HL-60 (cell line): ENCODE data around the gene SUN5.

Source experiments
- DNase-seq, 2 experiments: peaks; one replicate each; pipeline ENCODE4 v3.0.0-alpha.2; 2010 to 2020; ENCODE audit warnings: low read depth in 1 of 2, low spot score in 1 of 2
- H3K27ac ChIP-seq: fragments of 250-450 bp; sonication (Bioruptor Pico); replicated peaks from 2 replicates; pipeline ENCODE4 v1.5.1; 2020; ENCODE audit warnings: mild to moderate bottlenecking, moderate library complexity
- H3K27me3 ChIP-seq: fragments of 250-450 bp; sonication (Bioruptor Pico); 2 replicates; pipeline ENCODE4 v1.5.1; 2021; ENCODE audit warnings: mild to moderate bottlenecking, moderate library complexity; ENCODE audit not compliant: insufficient read depth, poor library complexity, severe bottlenecking
- H3K4me3 ChIP-seq: replicated peaks from 2 replicates; pipeline ENCODE4 v1.5.1; 2011; ENCODE audit warnings: mild to moderate bottlenecking, control low read depth, low read length; ENCODE audit not compliant: insufficient read depth
- CTCF ChIP-seq: IDR thresholded peaks from one replicate; pipeline ENCODE4 v1.5.1; 2011; ENCODE audit warnings: low read length, control low read depth, inconsistent platforms; ENCODE audit not compliant: insufficient read depth
- GABPA ChIP-seq: IDR thresholded peaks from 2 replicates; pipeline ENCODE4 v1.6.1; 2012; ENCODE audit warnings: low read depth
- POLR2AphosphoS5 ChIP-seq: IDR thresholded peaks from 2 replicates; pipeline ENCODE4 v1.6.1; 2012; ENCODE audit warnings: low read depth
- REST ChIP-seq: IDR thresholded peaks from 2 replicates; pipeline ENCODE4 v1.6.1; 2012; ENCODE audit warnings: low read depth; ENCODE audit not compliant: insufficient replicate concordance
- SPI1 ChIP-seq: IDR thresholded peaks from 2 replicates; pipeline ENCODE4 v1.6.1; 2012; ENCODE audit warnings: low read depth, mild to moderate bottlenecking, borderline replicate concordance

The SUN5 gene

GRCh38 chr20:33027769-33028751 is 23.8 kb upstream of the SUN5 start:
- no peak for DNase-seq
- H3K27me3 ChIP-seq = no peaks in the 10 kb centered on the region
- no peak overlapping the region for H3K27ac ChIP-seq
- no peak overlapping the region for H3K4me3 ChIP-seq
- TF ChIP-seq CTCF (no peak), GABPA (no peak), REST (no peak), SPI1 (no peak), POLR2AphosphoS5 (no peak)

- no peaks in the 10 kb centered on the region for H3K27me3 ChIP-seq
- H3K4me3 ChIP-seq = no peak overlapping the region
- H3K27ac ChIP-seq = no peak overlapping the region
- no peak for DNase-seq
- TF ChIP-seq CTCF = no peak
These were observed 22.8 kb upstream of the SUN5 start for GRCh38 chr20:33026779-33027759.

- no peak overlapping the region for H3K4me3 ChIP-seq
- H3K27me3 ChIP-seq = no peaks in the 10 kb centered on the region
- DNase-seq = no peak
- TF ChIP-seq REST = no peak
- no peak for TF ChIP-seq SPI1
- no peak for TF ChIP-seq CTCF
- no peak overlapping the region for H3K27ac ChIP-seq
These were observed 22.0 kb upstream of the SUN5 start for GRCh38 chr20:33026072-33026778.
